Suprapubic skin (tissue), 3 donors: Measurements from ENCODE around the gene EPAS1.

Source experiments
- CTCF ChIP-seq, 2 donors: fragments of 200-600 bp in 1 of 2; fragments of 450-650 bp in 1 of 2; sonication (generic) in 1 of 2; IDR thresholded peaks; one replicate each; pipeline ENCODE4 v1.5.1; 2016 to 2019; ENCODE audit warnings: antibody characterized with exemption in 2 of 2, mild to moderate bottlenecking in 1 of 2, moderate library complexity in 1 of 2
- POLR2AphosphoS5 ChIP-seq, 3 donors: sonication (generic); formaldehyde crosslinking; IDR thresholded peaks; one replicate each; pipeline ENCODE4 v1.6.1; 2017; ENCODE audit warnings: antibody characterized with exemption in 3 of 3

GRCh38 chr2:46356991-46357390 lies 59.8 kb downstream of the EPAS1 start:
- TF ChIP-seq CTCF (IDR thresholded peaks at IDR 0.05): no peak
- no peak for TF ChIP-seq POLR2AphosphoS5 (IDR thresholded peaks at IDR 0.05)
